NCI-H2227 treated with DMSO at 0.1 percent for 48 hours (cell line): ENCODE measurements around the gene SALL1.

Experiments used
- DNase-seq: peaks from one replicate; lab custom pipeline; 2025; lab: John Stamatoyannopoulos, UW

The SALL1 gene

DNA sequence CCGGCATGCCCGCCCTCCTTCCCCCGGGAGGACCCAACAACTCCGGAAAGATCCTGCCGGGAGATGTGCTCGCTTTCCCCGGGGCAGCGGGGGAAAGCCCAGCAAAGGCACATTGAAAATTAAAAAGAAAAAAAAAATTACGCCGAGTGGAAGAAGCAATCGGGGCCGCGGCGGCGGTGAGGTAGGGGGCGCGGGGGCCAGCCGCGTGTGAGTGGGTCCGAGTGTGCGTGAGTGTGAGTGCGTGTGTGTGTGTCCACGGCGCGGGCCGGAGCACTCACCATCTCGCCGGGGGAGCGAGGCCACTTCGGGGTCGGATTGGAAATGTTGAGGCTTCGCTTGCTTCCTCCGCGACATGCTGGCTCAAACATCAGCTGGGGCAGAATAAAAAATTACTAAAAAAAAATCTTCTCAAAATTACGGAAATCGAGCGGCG is at the start of gene SALL1:
Gene SALL1, minus strand, starts transcription at position 383 of the 433 bp plus-strand sequence. Its CDS starts 29 bp downstream, at position 354.
- DNase-seq, result no peak

DNA sequence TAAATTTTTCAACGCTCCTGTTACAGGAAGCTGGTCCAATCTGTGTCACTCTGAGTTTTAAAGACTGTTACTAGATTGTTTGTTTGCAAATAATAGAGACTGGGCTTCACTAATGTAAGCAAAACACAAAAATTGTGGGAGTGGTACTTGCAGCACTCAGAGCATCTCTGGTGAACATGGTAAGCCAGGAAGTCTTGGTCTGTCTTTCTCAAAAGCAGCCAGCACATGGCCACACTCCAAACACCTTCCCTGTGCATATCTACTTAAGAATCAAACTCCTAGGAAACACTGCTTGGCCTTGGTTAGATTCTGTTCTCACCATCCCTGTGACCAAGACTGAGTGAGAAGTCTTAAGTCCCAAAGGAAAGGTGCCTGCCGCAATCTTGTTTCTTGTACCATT is 49.7 kb upstream of the SALL1 start:
- DNase-seq, result no peak

DNA sequence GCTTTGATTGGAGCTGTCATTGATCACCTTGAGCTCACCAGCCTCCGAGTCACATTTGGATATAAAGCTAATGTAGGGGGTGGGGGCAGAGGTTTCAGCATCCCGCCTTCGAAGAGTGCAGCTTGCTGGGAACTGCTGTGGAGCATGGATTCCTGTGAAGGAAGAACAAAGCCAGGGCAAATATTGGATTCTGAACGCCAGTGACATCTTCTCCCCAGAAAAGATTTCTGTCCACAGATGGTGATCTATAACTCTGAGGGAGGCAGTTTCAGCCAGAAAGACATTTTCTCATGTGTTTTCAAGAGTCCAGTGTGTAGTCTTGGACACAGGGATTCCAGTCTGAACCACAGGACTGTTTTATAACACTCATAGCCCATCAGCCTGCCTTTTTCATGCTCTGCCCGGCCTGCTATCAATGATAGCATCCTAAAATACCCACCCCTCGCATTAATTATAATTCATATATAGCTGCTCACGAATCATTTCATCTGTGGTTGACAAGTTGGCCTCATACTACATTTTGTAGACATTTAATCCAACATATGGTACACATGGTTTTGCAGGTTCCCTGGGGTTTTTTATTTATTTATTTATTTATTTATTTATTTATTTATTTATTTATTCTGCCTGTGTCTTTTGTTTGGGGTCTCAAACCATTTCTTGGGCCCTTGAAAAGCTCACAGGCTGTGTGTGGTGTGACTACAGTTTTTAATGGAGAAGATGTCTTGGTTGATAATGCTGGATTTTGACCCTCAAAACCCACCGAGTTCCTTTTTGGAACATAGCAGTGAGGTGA is 47.1 kb upstream of the SALL1 start:
- DNase-seq, result no peak

DNA sequence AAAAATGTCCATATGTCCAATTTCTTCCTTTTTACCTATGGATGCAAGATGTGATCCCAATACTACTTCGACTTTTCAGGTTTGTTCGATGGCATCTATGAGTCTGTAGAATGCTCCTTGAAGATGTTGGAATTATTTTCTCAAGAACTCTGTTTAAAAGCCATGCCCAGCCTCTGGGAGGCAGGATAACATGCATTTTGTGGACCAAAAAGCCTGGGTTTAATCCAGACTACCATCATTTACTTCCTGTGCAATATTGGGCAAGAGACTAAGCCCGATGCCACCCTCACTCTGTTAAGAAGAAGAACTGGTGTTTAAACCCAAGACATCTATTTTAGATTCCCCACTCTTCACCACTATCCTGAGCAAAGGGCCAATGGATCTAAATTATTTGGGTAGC is 42.8 kb upstream of the SALL1 start:
- no peak for DNase-seq

GRCh38 chr16:51184702-51185433 is 33.8 kb upstream of the SALL1 start:
- DNase-seq, result no peak

GRCh38 chr16:51181503-51181811 is 30.4 kb upstream of the SALL1 start:
- no peak for DNase-seq

DNA sequence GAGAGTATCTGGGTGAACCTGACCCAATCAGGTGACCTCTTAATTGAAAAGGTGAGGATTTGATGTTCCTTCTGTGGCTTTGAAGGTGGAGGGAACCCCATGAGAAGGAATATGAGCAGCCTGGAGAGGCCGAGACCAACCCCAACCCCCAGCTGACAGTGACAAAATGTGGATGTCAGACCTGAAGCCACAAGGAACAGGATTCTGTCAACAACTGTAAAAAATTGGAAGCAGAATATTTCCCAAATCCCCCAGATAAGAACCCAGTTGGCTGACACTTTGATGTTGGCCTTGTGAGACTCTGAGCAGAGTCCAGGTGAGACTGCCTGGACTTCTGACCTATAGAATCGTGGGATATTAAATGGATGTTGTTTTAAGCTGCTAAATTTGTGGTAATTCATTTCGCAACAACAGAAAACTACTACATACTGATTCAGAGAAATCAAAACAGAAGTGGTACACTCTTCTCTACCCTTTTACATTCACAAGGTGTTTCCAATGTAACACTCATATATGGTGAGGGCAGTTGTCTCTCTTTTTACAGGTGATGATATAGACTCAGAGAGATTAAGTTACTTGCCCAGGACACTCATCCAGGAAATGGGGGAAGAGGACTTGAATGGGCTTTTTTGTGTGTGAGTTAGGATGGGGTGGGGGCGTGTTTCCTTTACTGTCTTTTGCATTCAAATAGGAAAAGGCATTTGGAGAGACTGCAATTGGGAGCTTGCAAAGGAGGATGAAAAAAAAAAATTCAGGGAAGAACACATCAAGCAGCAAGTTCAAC is 29.8 kb upstream of the SALL1 start:
- DNase-seq, result no peak

- DNase-seq, result no peak
These were observed 24.0 kb upstream of the SALL1 start for GRCh38 chr16:51175081-51175480.

- DNase-seq, result no peak
These were observed 21.3 kb upstream of the SALL1 start for GRCh38 chr16:51172368-51172767.

GRCh38 chr16:51168755-51169154 is 17.7 kb upstream of the SALL1 start:
- DNase-seq, result no peak

GRCh38 chr16:51167170-51167895 is 16.3 kb upstream of the SALL1 start:
- no peak for DNase-seq

DNA sequence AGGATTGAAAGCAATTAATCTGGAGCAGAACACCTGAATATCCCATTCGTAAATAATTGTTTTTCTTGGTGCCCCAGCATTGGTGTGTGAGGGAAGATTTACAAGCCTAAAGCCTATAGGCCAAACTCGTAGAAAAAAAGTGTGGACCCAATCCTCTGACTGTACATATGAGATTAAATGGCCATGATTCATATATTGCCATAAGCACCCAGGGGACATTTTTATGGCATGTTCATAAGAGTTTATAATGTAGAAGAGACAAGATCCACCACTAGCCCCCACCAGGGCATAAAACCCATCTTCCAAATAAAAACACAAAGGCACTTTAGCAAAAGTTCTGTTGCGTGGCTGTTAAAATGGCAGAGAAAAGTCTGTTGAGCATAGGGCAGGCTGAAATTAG is 15.5 kb upstream of the SALL1 start:
- DNase-seq, result no peak

GRCh38 chr16:51166091-51166490 is 15.0 kb upstream of the SALL1 start:
- DNase-seq, result no peak

GRCh38 chr16:51165043-51165442 is 14.0 kb upstream of the SALL1 start:
- DNase-seq, result no peak

DNA sequence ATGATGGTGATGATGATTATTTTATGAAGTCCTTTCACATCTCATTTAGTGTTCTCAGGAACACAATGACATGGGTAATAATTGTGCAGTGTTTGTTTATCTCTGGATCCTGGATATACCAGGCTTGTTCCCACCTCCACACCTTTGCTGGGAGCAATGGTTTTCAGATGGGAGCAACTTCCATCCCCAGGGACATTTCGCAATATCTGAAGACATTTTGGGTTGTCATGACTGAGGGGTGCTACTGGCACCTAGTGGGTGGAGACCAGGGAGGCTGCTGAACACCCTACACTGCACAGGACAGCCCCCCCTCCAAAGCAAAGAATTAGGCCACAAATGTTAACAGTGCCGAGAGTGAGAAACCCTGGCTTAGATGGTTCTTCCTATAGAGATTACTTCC is 13.5 kb upstream of the SALL1 start:
- DNase-seq, result no peak

DNA sequence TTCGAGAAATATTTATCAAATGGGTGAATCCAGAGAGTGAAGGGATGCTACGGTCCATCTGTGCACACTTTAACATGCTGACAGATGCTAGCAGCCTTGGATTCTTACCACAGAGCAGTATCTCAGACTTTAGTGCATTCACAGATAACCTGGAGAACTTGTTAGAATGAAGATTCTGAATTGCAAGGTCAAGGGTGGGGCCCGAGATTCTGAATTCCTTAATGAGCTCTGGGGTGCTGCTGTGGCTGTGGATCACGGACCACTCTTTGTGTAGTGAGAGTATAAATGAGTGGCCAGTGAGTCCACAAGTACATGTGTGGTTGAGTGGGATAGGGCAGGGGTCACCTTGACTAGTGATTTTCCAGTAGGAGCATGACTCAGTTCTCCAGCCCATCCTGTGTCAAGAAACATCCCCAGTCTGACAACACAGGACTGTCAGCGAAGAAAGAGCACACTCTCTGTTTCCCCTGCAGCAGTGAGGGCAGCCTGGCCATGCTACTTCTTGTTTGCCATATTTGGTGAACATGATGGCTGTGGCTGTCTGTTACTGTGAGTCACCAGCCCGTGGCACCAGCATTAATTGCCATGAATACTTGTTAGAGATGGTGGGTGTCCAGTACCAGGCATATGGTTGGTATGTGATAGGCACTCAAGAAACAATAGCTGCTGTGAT is 13.0 kb upstream of the SALL1 start:
- DNase-seq, result no peak

GRCh38 chr16:51163366-51163765 is 12.3 kb upstream of the SALL1 start:
- DNase-seq, result no peak

DNA sequence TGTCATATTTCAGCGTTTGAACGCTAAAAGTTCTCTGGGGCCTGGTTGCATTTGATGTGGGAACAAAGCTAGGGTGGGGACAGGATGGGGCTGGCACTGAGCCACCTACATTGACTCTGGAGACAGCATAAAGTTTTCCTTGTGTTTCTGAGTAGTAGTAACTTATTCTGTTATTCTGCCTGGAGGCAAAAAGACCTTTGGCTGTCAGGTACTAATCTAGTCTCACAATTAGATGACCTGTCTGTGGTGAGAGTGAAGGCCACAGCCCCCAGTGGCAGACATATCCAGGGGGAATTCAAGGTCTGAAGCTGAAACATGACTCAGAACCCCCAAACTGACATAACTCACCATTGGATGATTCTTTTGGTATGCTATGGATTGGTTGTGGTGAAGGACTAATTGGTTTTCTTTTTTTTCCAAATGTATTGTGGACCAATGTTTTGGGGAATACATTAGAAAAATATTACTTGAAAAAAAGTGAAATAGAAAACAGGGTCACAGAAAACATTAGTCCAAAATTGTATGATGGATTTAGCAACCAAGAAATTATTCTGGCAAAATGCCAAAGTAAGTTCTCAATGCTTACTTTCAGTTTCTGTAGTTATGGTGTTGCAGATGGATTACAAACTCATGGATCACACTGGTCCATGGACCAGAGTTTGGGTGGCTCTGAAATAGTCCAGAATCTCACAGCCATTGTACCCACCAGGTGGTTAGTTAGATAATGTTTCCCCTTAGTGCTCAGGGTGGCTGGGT is 10.5 kb upstream of the SALL1 start:
- no peak for DNase-seq

GRCh38 chr16:51159865-51160264 is 8.8 kb upstream of the SALL1 start:
- no peak for DNase-seq

GRCh38 chr16:51159296-51159695 is 8.2 kb upstream of the SALL1 start:
- no peak for DNase-seq

GRCh38 chr16:51157698-51158097 is 6.6 kb upstream of the SALL1 start:
- no peak for DNase-seq
